GM12892 (cell line): Measurements from ENCODE around the gene COMTD1.

Experiments
- POLR2A ChIP-seq: IDR thresholded peaks from 2 replicates; pipeline ENCODE4 v1.6.1; 2011; ENCODE audit warnings: low read depth, low read length, control low read depth
- POLR2AphosphoS5 ChIP-seq: IDR thresholded peaks from 2 replicates; pipeline ENCODE4 v1.6.1; 2011; ENCODE audit warnings: low read depth, low read length, control low read depth
- TAF1 ChIP-seq: IDR thresholded peaks from 2 replicates; pipeline ENCODE4 v1.6.1; 2011; ENCODE audit warnings: low read depth, mild to moderate bottlenecking, control low read depth, low read length, borderline replicate concordance

- TF ChIP-seq TAF1 (no peak), POLR2A (no peak), POLR2AphosphoS5 (no peak)
Observed at GRCh38 chr10:75281974-75282373, 46.2 kb upstream of the COMTD1 start.
